HepG2 (cell line): ENCODE data around the gene TSNAXIP1. TPM values are rescaled to one million over a fixed set of nuclear protein-coding genes. Genes with fewer than 3 reads are reported as not detected.

Experiments
- CBX2 ChIP-seq, 2 experiments: fragments of 200-600 bp in 1 of 2; sonication (generic); formaldehyde crosslinking in 1 of 2; IDR thresholded peaks; 2 replicates each; pipeline versions ENCODE4 v1.7.0 to v1.8.1; 2018 to 2022; ENCODE audit warnings: low read depth in 2 of 2, low read length in 1 of 2, mild to moderate bottlenecking in 1 of 2, missing genetic modification reagents in 1 of 2
- HOXA7 ChIP-seq: sonication (generic); formaldehyde crosslinking; IDR thresholded peaks from 2 replicates; pipeline ENCODE4 v1.8.1; 2022; ENCODE audit warnings: mild to moderate bottlenecking, missing genetic modification reagents, moderate library complexity
- KLF6 ChIP-seq: IDR thresholded peaks from 2 replicates; pipeline ENCODE4 v1.8.0; 2016; ENCODE audit warnings: missing biosample characterization, missing genetic modification reagents
- NR1H2 ChIP-seq: sonication (generic); formaldehyde crosslinking; IDR thresholded peaks from 2 replicates; pipeline ENCODE4 v1.8.1; 2022; ENCODE audit warnings: low read depth, missing genetic modification reagents, borderline replicate concordance
- SRY ChIP-seq: sonication (generic); formaldehyde crosslinking; IDR thresholded peaks from 2 replicates; pipeline ENCODE4 v1.8.0; 2022; ENCODE audit warnings: mild to moderate bottlenecking, missing genetic modification reagents
- TBX3 ChIP-seq: fragments of 450-650 bp; IDR thresholded peaks from 2 replicates; pipeline ENCODE4 v1.6.1; 2017; ENCODE audit warnings: antibody characterized with exemption, mild to moderate bottlenecking, inconsistent platforms, borderline replicate concordance
- THAP9 ChIP-seq: sonication (generic); formaldehyde crosslinking; IDR thresholded peaks from 2 replicates; pipeline ENCODE4; 2020; ENCODE audit warnings: missing genetic modification reagents, mild to moderate bottlenecking, borderline replicate concordance
- THYN1 ChIP-seq: sonication (generic); formaldehyde crosslinking; IDR thresholded peaks from 2 replicates; pipeline ENCODE4 v1.8.1; 2023; ENCODE audit warnings: low read depth, mild to moderate bottlenecking, moderate library complexity, missing genetic modification reagents, borderline replicate concordance
- ZFP91 ChIP-seq: sonication (generic); formaldehyde crosslinking; IDR thresholded peaks from 2 replicates; pipeline ENCODE4 v1.9.0; 2022; ENCODE audit warnings: missing genetic modification reagents, mild to moderate bottlenecking, borderline replicate concordance
- ZFX ChIP-seq: sonication (generic); formaldehyde crosslinking; IDR thresholded peaks from 2 replicates; pipeline ENCODE4 v1.4.0; 2020; ENCODE audit warnings: mild to moderate bottlenecking, low read depth, missing genetic modification reagents, moderate library complexity
- ZMYM4 ChIP-seq: sonication (generic); formaldehyde crosslinking; IDR thresholded peaks from 2 replicates; pipeline ENCODE4 v1.8.1; 2023; ENCODE audit warnings: mild to moderate bottlenecking, missing genetic modification reagents
- ZNF407 ChIP-seq: sonication (generic); formaldehyde crosslinking; IDR thresholded peaks from one replicate; pipeline ENCODE4 v1.5.1; 2020; ENCODE audit warnings: mild to moderate bottlenecking, missing genetic modification reagents; ENCODE audit errors: not compliant biosample characterization
- ZNF800 ChIP-seq: sonication (generic); formaldehyde crosslinking; IDR thresholded peaks from 2 replicates; pipeline ENCODE4 v1.4.0; 2020; ENCODE audit warnings: missing genetic modification reagents
- polyA plus RNA-seq, 8 experiments: library from polyadenylated mRNA; depleted of rRNA in 3 of 8; stranded (reverse) in 7 of 8; unstranded in 1 of 8; fragments of >200 nt; fragmentation: Illumina TruSeq in 4 of 8; extraction: Trizol in 4 of 8; gene quantifications; 2 replicates each; pipeline versions ENCODE4 v1.2.1 to v1.2.3, GENCODE V29; 2011 to 2016; ENCODE audit warnings: low read depth in 4 of 8, missing spikeins in 1 of 8, mixed read lengths in 1 of 8; ENCODE audit not compliant: insufficient read depth in 1 of 8
- total RNA-seq, 5 experiments: library from RNA; depleted of rRNA; stranded (reverse); fragments of >200 nt; fragmentation: Illumina TruSeq; extraction: Trizol; gene quantifications; 2 replicates each; pipeline ENCODE4 v1.2.3, GENCODE V29; 2016; ENCODE audit warnings: low read depth in 1 of 5

The TSNAXIP1 gene
- total and polyA plus RNA-seq, 2 of the 13 experiments (the other 11 are each of a cell fraction or from before 2014, with no cell fraction given), result 0.37 to 0.86 TPM

- TF ChIP-seq ZNF407 (CRISPR knock-in tag) (no peak), NR1H2 (CRISPR knock-in tag) (no peak), THAP9 (0 out of 2 replicates have a peak, but pooled peaks have one; percentile 0), ZFX (no peak), ZNF800 (CRISPR knock-in tag) (no peak), CBX2 (IDR thresholded peaks at IDR 0.05; ENCODE audit: low read depth, low read length) (no peak), CBX2 (CRISPR knock-in tag; IDR thresholded peaks at IDR 0.05; ENCODE audit: low read depth) (no peak), THYN1 (CRISPR knock-in tag) (no peak), TBX3 (no peak), HOXA7 (no peak), KLF6 (no peak), SRY (CRISPR knock-in tag) (no peak), ZFP91 (peak; percentile 36; the same call in 1 of the 2 replicates), ZMYM4 (CRISPR knock-in tag) (no peak)
Measured at GRCh38 chr16:67856927-67857546, 50.3 kb downstream of the TSNAXIP1 start (continued).
